ENCODE results near the gene ACSS2.

The ACSS2 gene

DNA sequence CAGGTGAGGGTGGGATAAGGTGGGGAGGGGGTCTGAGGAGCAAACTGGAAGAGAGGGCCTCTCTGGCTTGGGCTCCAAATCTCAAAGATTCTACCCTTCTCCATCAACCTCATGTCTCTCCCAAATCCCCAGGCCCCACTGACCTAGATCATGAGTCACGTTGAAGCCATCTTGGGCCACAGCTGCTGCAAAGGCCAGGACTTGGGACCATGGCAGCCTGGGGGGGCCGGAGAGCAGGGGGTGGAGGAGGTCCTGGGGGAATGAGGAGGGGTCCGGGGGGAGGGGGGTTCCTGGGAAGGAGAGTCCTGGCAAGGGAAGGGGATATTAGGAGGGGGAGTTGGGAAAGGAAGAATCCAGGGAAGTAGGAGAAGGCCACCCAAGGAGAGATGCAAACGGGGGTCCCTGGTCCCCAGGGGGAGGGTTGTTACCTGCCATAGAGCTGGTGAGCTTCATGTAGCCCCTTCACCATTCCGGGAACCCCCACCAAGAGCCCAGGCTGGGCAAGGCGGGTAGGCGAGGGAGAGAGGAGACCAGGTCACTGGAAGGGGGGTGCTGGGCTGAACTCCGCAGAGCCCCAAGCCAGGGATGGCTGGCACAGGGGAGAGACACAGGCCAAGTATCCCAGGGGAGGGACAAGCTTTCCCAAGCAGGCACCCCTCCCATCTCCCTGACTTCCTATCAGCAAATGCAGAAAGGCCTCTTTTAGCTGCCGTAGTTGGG, 16.4 kb upstream of the ACSS2 start:
- Histone ChIP-seq H3K27me3 (ENCODE audit: low read depth, low read length) (no peaks in the 10 kb centered on the region), H3K36me3 (ENCODE audit: control insufficient read depth in 1 of 2, insufficient read depth in 2 of 2, low read length in 2 of 2) (peaks cover 13 to 66% of the 10 kb centered on the region in 2 donors), H3K4me3 (ENCODE audit: low read depth in 1 of 2, low read length in 2 of 2) (no peak overlapping the region), H3K27ac (ENCODE audit: low read length) (no peak overlapping the region), H3K9me3 (ENCODE audit: control insufficient read depth in 1 of 2, low read length in 2 of 2) (no peaks in the 10 kb centered on the region), H3K4me1 (ENCODE audit: control insufficient read depth in 1 of 2, insufficient read depth in 2 of 2, low read length in 2 of 2) (no peaks in the 10 kb centered on the region)

DNA sequence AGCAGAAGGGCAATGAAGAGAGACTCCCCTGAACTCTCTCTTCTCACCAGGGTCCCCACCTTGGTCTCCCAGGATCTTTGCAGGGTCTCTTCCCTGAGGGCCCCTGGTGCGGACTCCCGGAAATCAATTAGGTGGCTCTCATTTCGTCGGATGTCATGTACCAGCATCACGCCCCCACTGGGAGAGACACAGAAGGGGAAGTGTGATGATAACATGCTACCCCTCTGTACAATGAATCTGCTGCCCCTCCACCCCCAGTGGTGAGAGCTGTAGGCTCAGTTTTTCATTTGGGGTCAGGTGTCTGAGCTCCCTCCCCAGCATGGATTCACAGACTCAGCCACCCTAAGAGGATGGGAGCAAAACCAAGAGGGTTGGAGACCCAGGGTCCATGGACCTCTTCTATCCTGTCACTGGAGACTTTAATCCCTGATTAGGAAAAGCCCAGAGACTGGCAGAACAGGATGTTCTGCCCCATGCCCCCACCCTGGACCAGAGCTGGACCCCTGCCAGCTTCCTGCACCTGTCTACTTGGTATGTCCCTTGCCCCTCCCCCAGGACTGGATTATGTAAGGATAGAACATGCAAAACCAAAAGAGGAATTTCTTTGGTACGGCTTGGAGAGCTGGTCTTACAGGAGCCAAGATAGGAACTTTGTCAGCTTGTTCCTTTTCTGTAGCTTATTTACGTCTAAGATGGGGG, 14.9 kb upstream of the ACSS2 start:
- Histone ChIP-seq H3K9me3 (ENCODE audit: control insufficient read depth in 1 of 2, low read length in 2 of 2) (no peaks in the 10 kb centered on the region), H3K27ac (ENCODE audit: low read length) (no peak overlapping the region), H3K4me3 (ENCODE audit: low read depth in 1 of 2, low read length in 2 of 2) (no peak overlapping the region), H3K27me3 (ENCODE audit: low read depth, low read length) (no peaks in the 10 kb centered on the region), H3K4me1 (ENCODE audit: control insufficient read depth in 1 of 2, insufficient read depth in 2 of 2, low read length in 2 of 2) (no peaks in the 10 kb centered on the region), H3K36me3 (ENCODE audit: control insufficient read depth in 1 of 2, insufficient read depth in 2 of 2, low read length in 2 of 2) (peaks cover 5 to 64% of the 10 kb centered on the region in 2 donors)

DNA sequence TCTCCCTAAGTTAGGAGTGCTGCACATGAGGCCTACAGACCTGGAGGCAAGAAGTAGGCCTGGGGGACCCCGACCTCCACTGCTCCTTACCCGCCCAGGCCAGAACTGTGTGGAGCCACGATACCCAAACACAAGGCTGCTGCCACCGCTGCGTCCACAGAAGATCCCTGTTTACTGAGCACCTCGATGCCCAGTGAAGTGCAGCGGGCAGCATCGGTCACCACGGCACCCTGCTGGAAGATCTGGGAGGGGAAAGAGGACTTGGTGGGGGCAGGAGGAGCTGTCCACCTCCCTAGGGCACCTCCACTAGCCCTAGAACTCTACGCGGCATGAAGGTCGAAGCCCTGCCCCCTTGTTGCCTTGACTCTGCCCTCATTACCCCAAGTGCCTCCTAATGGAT, 13.7 kb upstream of the ACSS2 start:
- Histone ChIP-seq H3K9me3 (ENCODE audit: control insufficient read depth in 1 of 2, low read length in 2 of 2) (no peaks in the 10 kb centered on the region), H3K27ac (ENCODE audit: low read length) (no peak overlapping the region), H3K4me3 (ENCODE audit: low read depth in 1 of 2, low read length in 2 of 2) (no peak overlapping the region), H3K4me1 (ENCODE audit: control insufficient read depth in 1 of 2, insufficient read depth in 2 of 2, low read length in 2 of 2) (no peaks in the 10 kb centered on the region), H3K36me3 (ENCODE audit: control insufficient read depth in 1 of 2, insufficient read depth in 2 of 2, low read length in 2 of 2) (peaks cover 0 to 55% of the 10 kb centered on the region in 2 donors), H3K27me3 (ENCODE audit: low read depth, low read length) (no peaks in the 10 kb centered on the region)

DNA sequence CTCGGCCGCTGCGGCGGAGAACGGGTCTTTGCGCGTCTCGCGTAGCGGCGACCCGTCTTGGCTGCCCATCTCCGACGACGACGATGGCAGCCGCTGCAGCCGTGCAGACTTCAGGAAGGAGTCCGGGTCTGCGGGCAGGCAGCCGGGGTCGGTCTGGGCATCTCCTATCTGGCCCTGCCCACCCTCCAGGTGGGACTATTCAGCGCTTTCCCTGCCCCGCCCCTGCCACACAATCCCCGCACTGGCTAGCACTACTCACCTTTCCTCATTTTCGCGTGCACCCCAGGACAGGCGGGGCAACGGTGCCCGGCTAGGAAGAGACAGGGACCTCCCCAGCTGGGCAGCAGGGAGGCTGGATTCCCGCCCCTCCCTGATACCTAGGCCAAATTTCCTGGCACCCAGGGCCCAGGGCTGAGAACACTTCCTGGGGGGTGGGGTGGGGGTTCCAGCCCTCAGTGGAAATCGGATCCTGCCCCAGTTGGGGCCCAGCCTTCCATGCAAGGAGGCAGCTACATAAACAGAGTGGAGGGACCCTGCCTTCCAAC, 12.9 kb upstream of the ACSS2 start:
- no peak overlapping the region for H3K27ac ChIP-seq (ENCODE audit: low read length)

DNA sequence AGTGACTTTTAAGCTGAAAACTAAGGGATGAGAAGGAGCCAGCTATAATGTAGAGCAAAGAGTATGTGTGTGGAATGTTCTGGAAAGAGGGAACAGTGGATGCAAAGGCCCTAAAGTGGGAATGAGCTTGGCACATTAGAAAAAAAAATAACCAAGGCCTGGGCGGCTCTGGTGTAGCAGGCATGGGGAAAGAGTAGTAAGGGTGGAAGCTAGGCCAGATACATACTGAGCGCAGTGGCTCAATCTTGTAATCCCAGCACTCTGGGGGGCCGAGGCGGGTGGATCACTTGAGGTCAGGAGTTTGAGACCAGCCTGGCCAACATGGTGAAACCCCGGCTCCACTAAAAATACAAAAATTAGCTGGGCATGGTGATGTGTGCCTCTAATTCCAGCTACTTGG, 12.2 kb upstream of the ACSS2 start:
- Histone ChIP-seq H3K27ac (ENCODE audit: low read length) (no peak overlapping the region), H3K4me1 (ENCODE audit: control insufficient read depth in 1 of 2, insufficient read depth in 2 of 2, low read length in 2 of 2) (no peaks in the 10 kb centered on the region), H3K36me3 (ENCODE audit: control insufficient read depth in 1 of 2, insufficient read depth in 2 of 2, low read length in 2 of 2) (peaks cover 0 to 44% of the 10 kb centered on the region in 2 donors), H3K9me3 (ENCODE audit: control insufficient read depth in 1 of 2, low read length in 2 of 2) (no peaks in the 10 kb centered on the region), H3K27me3 (ENCODE audit: low read depth, low read length) (no peaks in the 10 kb centered on the region), H3K4me3 (ENCODE audit: low read depth in 1 of 2, low read length in 2 of 2) (no peak overlapping the region)

More for the DNA sequence above, 12.9 kb upstream of the ACSS2 start:
- no peak overlapping the region for H3K4me3 ChIP-seq (ENCODE audit: low read depth in 1 of 2, low read length in 2 of 2)
- H3K9me3 ChIP-seq (ENCODE audit: control insufficient read depth in 1 of 2, low read length in 2 of 2), result no peaks in the 10 kb centered on the region
- peaks cover 0 to 47% of the 10 kb centered on the region in 2 donors for H3K36me3 ChIP-seq (ENCODE audit: control insufficient read depth in 1 of 2, insufficient read depth in 2 of 2, low read length in 2 of 2)
- no peaks in the 10 kb centered on the region for H3K27me3 ChIP-seq (ENCODE audit: low read depth, low read length)
- no peaks in the 10 kb centered on the region for H3K4me1 ChIP-seq (ENCODE audit: control insufficient read depth in 1 of 2, insufficient read depth in 2 of 2, low read length in 2 of 2)

DNA sequence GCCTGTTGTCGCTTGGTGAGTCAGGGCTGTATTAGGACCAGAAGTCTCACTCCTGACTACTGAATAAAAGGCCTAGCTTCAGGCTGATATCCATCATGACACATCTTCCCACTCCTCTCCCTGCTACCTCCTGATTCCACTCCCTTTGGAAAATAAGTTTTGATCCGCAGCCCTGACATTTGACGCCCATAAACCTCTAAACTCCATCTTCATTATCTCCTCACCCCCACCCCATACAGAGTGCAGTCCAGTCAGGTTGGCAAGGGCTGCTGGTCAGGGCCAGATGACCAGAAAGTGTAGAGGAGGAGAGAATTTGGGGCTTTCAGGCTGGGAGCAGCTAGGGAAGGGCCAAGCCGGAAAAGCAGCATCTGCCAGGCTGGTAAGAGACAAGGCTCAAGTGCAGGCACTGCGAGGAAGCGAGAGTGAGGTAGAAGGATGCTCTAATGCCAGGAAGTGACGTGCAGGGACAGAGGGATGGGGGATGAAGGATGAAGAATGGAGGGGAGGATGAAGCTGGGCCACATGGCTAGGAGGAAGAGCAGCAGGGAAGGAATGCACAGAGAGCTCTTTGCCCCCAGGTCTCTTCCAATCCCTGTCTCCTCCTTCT, 5.0 kb upstream of the ACSS2 start:
- H3K27me3 ChIP-seq (ENCODE audit: low read depth, low read length), result no peaks in the 10 kb centered on the region
- H3K9me3 ChIP-seq (ENCODE audit: control insufficient read depth in 1 of 2, low read length in 2 of 2), result no peaks in the 10 kb centered on the region
- H3K4me3 ChIP-seq (ENCODE audit: low read depth in 1 of 2, low read length in 2 of 2), result peak overlapping the region; percentile 77 to 83
- H3K4me1 ChIP-seq (ENCODE audit: control insufficient read depth in 1 of 2, insufficient read depth in 2 of 2, low read length in 2 of 2), result peaks cover 18 to 19% of the 10 kb centered on the region in 2 donors
- H3K27ac ChIP-seq (ENCODE audit: low read length), result peak overlapping the region; percentile 25
- no peaks in the 10 kb centered on the region for H3K36me3 ChIP-seq (ENCODE audit: control insufficient read depth in 1 of 2, insufficient read depth in 2 of 2, low read length in 2 of 2)

DNA sequence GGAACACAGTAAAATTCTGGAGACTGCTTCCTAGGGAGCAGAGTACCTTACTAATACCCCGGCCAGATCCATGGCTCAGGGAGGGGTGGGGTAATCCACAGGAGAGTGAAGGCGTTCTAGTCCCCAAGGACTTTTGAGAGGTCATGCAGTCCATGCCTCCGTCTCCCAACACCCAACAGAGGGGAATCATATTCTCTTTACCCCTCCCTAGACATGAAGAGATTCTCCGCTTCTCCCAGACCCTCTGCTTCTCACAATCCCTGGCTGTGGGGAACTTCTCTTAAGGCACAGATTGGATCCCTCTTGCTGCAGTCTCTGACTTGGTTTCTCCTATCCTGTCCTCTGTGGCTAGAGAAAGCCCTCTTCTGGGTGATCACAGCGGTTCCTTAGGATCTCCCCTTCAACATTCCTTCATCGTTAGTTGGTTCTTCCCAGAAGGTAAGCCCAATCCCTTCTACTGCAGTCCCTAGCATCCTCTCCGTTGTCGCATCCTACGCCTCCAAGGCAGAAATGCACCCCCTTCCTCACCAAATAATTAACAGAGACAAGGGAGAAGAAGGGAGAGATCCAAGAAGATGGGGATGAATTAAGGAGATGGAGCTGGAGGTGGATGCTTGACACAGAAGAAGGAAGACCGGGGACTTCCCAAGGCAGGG, 4.3 kb upstream of the ACSS2 start:
- no peaks in the 10 kb centered on the region for H3K36me3 ChIP-seq (ENCODE audit: control insufficient read depth in 1 of 2, insufficient read depth in 2 of 2, low read length in 2 of 2)
- H3K4me1 ChIP-seq (ENCODE audit: control insufficient read depth in 1 of 2, insufficient read depth in 2 of 2, low read length in 2 of 2), result peaks cover 18 to 19% of the 10 kb centered on the region in 2 donors
- H3K27me3 ChIP-seq (ENCODE audit: low read depth, low read length), result no peaks in the 10 kb centered on the region
- peak overlapping the region; percentile 25 for H3K27ac ChIP-seq (ENCODE audit: low read length)
- H3K9me3 ChIP-seq (ENCODE audit: control insufficient read depth in 1 of 2, low read length in 2 of 2), result no peaks in the 10 kb centered on the region
- peak overlapping the region; percentile 77 to 83 for H3K4me3 ChIP-seq (ENCODE audit: low read depth in 1 of 2, low read length in 2 of 2)

DNA sequence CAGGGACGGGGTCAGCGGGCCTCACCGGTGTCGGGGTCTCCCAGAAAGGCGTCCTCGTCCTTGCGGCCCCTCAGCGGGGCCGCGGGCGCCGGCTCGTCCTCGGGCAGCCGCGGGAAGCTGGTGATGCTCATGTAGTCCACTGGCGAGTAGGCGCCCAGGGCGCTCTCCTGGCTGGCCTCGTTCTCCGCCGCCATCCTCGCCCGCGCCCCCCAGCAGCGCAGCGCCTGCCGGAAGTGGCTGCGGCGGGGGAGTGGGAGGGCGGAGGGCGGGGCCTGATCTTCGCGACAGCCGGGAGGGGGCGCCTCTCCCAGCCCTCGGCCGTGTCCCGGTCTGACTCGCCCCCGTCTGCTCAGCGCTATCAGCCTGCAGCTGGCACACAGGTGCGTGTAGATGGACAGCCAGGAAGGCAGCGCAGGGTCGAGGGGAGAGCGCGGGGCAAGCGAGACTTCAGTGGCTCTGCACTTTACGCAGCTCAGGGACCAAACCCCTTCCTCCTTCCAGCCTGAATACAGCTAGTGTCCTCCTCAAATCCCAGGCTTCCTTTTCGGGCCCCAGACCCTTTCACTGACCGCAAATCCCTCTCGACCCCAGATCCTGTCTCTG, 3.7 kb upstream of the ACSS2 start, which contains the start of gene GGT7:
Gene GGT7 (minus strand): TSS at position 235 of the 603 bp plus-strand sequence. CDS start 41 bp downstream, at position 194.
- peaks cover 18 to 19% of the 10 kb centered on the region in 2 donors for H3K4me1 ChIP-seq (ENCODE audit: control insufficient read depth in 1 of 2, insufficient read depth in 2 of 2, low read length in 2 of 2)
- no peaks in the 10 kb centered on the region for H3K9me3 ChIP-seq (ENCODE audit: control insufficient read depth in 1 of 2, low read length in 2 of 2)
- H3K27me3 ChIP-seq (ENCODE audit: low read depth, low read length), result no peaks in the 10 kb centered on the region
- no peaks in the 10 kb centered on the region for H3K36me3 ChIP-seq (ENCODE audit: control insufficient read depth in 1 of 2, insufficient read depth in 2 of 2, low read length in 2 of 2)
- H3K27ac ChIP-seq (ENCODE audit: low read length), result peak within 1 kb of the TSS; percentile 52
- H3K4me3 ChIP-seq (ENCODE audit: low read depth in 1 of 2, low read length in 2 of 2), result peak within 1 kb of the TSS; percentile 77 to 83

DNA sequence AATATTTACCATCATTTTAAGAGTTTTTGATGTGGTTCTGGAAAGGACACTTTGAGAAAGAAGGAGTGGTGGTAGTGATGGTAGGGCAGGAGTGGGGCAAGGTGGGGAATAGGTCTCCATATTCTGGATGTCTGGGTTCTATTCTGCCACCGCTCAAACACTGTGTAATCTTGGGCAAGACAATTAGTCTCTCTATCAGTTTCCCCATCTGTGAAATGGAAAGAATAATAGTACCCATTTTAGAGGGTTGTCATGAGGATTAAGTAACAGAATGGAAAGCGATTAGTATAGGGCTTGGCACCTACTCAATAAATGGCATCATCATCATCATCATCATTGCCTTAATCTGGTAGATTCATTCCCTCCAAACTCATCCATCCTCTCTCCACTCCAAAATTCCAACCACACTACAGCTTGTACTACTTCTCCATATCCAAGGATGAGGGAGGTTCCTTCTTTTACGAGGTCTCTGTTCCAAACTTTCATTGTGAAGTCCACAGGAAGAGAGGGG, 2.8 kb upstream of the ACSS2 start:
- Histone ChIP-seq H3K4me3 (ENCODE audit: low read depth in 1 of 2, low read length in 2 of 2) (peak overlapping the region in 1 of 2 donors; percentile 83), H3K4me1 (ENCODE audit: control insufficient read depth in 1 of 2, insufficient read depth in 2 of 2, low read length in 2 of 2) (peaks cover 18 to 19% of the 10 kb centered on the region in 2 donors), H3K27me3 (ENCODE audit: low read depth, low read length) (no peaks in the 10 kb centered on the region), H3K27ac (ENCODE audit: low read length) (peak overlapping the region; percentile 52), H3K9me3 (ENCODE audit: control insufficient read depth in 1 of 2, low read length in 2 of 2) (no peaks in the 10 kb centered on the region), H3K36me3 (ENCODE audit: control insufficient read depth in 1 of 2, insufficient read depth in 2 of 2, low read length in 2 of 2) (no peaks in the 10 kb centered on the region)

DNA sequence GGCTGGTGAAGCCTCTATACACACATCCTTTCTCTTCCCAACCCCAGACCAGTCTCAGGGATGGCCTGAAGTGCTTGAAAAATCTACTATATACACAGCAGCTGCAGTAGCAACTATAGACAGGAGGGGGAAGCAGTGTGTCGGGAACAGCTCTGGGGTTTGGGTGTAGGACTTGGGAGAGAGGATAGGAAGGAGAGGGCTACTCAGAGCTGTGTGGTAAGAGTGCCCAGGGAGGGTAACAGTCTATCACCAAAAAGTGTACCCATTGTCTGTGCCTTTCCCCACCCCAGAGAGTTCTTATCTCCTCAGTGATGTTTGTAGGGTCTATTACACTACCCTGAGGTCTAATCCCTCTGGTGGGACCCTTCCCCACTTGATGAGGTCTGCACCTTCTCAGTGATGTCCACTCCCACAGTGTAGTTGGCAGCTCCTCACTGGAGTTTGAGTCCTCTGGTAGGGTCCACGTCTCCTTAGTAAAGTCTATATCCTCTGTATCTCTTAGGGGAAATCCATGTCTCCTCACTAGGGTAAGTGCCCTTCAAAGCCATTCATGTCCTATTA, 2.2 kb upstream of the ACSS2 start:
- peak overlapping the region; percentile 93 for H3K27ac ChIP-seq (ENCODE audit: low read length)
- H3K4me1 ChIP-seq (ENCODE audit: control insufficient read depth in 1 of 2, insufficient read depth in 2 of 2, low read length in 2 of 2), result peaks cover 18 to 19% of the 10 kb centered on the region in 2 donors

More for the DNA sequence above, 2.2 kb upstream of the ACSS2 start:
- no peaks in the 10 kb centered on the region for H3K27me3 ChIP-seq (ENCODE audit: low read depth, low read length)
- H3K36me3 ChIP-seq (ENCODE audit: control insufficient read depth in 1 of 2, insufficient read depth in 2 of 2, low read length in 2 of 2), result no peaks in the 10 kb centered on the region
- H3K9me3 ChIP-seq (ENCODE audit: control insufficient read depth in 1 of 2, low read length in 2 of 2), result no peaks in the 10 kb centered on the region
- H3K4me3 ChIP-seq (ENCODE audit: low read depth in 1 of 2, low read length in 2 of 2), result no peak overlapping the region
